Liver (tissue), 9 donors: Measurements from ENCODE around the gene RAD1. TPM values are rescaled to one million over a fixed set of nuclear protein-coding genes. Genes with fewer than 3 reads are reported as not detected.

Source experiments
- DNase-seq: peaks from one replicate; pipeline ENCODE4 v3.0.0-alpha.2; 2017; ENCODE audit warnings: low spot score
- H3K27ac ChIP-seq, 2 donors: one replicate each; pipeline ENCODE4 v1.7.0; 2013; ENCODE audit warnings: inconsistent platforms in 2 of 2, low read length in 2 of 2, control low read depth in 1 of 2, low read depth in 1 of 2, mild to moderate bottlenecking in 1 of 2
- H3K27me3 ChIP-seq, 4 donors: one replicate each; pipeline versions ENCODE4 v1.6.1 to v1.7.0; 2013; ENCODE audit warnings: low read length in 3 of 4, inconsistent platforms in 1 of 4, mild to moderate bottlenecking in 1 of 4, moderate library complexity in 1 of 4; ENCODE audit not compliant: control insufficient read depth in 4 of 4, insufficient read depth in 4 of 4
- H3K36me3 ChIP-seq, 4 donors: one replicate each; pipeline versions ENCODE4 v1.6.1 to v1.7.0; 2013; ENCODE audit warnings: low read length in 3 of 4, mild to moderate bottlenecking in 3 of 4, low read depth in 1 of 4, moderate library complexity in 1 of 4; ENCODE audit not compliant: control insufficient read depth in 4 of 4, insufficient read depth in 3 of 4
- H3K4me1 ChIP-seq, 4 donors: one replicate each; pipeline versions ENCODE4 v1.6.1 to v1.7.0; 2013; ENCODE audit warnings: low read length in 3 of 4, mild to moderate bottlenecking in 3 of 4, moderate library complexity in 1 of 4; ENCODE audit not compliant: control insufficient read depth in 4 of 4, insufficient read depth in 4 of 4
- H3K4me3 ChIP-seq, 3 donors: one replicate each; pipeline versions ENCODE4 v1.6.1 to v1.7.0; 2013; ENCODE audit warnings: low read length in 3 of 3, control low read depth in 1 of 3, low read depth in 1 of 3, mild to moderate bottlenecking in 1 of 3
- H3K9ac ChIP-seq, 2 donors: one replicate each; pipeline ENCODE4 v1.7.0; 2013; ENCODE audit warnings: low read length in 2 of 2, mild to moderate bottlenecking in 2 of 2, moderate library complexity in 2 of 2, control low read depth in 1 of 2, low read depth in 1 of 2
- H3K9me3 ChIP-seq, 4 donors: one replicate each; pipeline versions ENCODE4 v1.6.1 to v1.7.0; 2013; ENCODE audit warnings: low read length in 3 of 4; ENCODE audit not compliant: control insufficient read depth in 4 of 4
- ATF3 ChIP-seq: IDR thresholded peaks from 2 replicates; pipeline ENCODE4 v1.6.1; 2016; ENCODE audit warnings: antibody characterized with exemption
- EGR1 ChIP-seq, 2 donors: IDR thresholded peaks; 2 replicates each; pipeline ENCODE4 v1.6.1; 2016 to 2018; ENCODE audit warnings: antibody characterized with exemption in 2 of 2, low read depth in 2 of 2
- FOXA1 ChIP-seq: IDR thresholded peaks from 2 replicates; pipeline ENCODE4 v1.6.1; 2016; ENCODE audit warnings: antibody characterized with exemption
- FOXA2 ChIP-seq: IDR thresholded peaks from 2 replicates; pipeline ENCODE4 v1.6.1; 2016; ENCODE audit warnings: antibody characterized with exemption
- GABPA ChIP-seq, 2 donors: IDR thresholded peaks in 1 of 2; conservative IDR thresholded peaks in 1 of 2; 2 replicates each; pipeline ENCODE4 v1.6.1; 2016; ENCODE audit warnings: antibody characterized with exemption in 2 of 2, mild to moderate bottlenecking in 1 of 2, moderate library complexity in 1 of 2
- HNF4A ChIP-seq, 2 donors: conservative IDR thresholded peaks; 2 replicates each; pipeline ENCODE4 v1.6.1; 2016; ENCODE audit warnings: antibody characterized with exemption in 2 of 2, mild to moderate bottlenecking in 2 of 2
- HNF4G ChIP-seq: IDR thresholded peaks from 2 replicates; pipeline ENCODE4 v1.6.1; 2016; ENCODE audit warnings: antibody characterized with exemption
- JUND ChIP-seq, 2 donors: IDR thresholded peaks; 2 replicates each; pipeline ENCODE4 v1.6.1; 2016; ENCODE audit warnings: antibody characterized with exemption in 2 of 2
- NR2F2 ChIP-seq: IDR thresholded peaks from 2 replicates; pipeline ENCODE4 v1.6.1; 2016; ENCODE audit warnings: antibody characterized with exemption
- RAD21 ChIP-seq, 2 donors: IDR thresholded peaks; 2 replicates each; pipeline ENCODE4 v1.6.1; 2016; ENCODE audit warnings: antibody characterized with exemption in 2 of 2, mild to moderate bottlenecking in 2 of 2
- REST ChIP-seq: IDR thresholded peaks from 2 replicates; pipeline ENCODE4 v1.6.1; 2016; ENCODE audit warnings: antibody characterized with exemption, mild to moderate bottlenecking
- RXRA ChIP-seq, 2 donors: IDR thresholded peaks; 2 replicates each; pipeline ENCODE4 v1.6.1; 2017 to 2018; ENCODE audit warnings: antibody characterized with exemption in 2 of 2, mild to moderate bottlenecking in 1 of 2
- SP1 ChIP-seq: IDR thresholded peaks from 2 replicates; pipeline ENCODE4 v1.6.1; 2018; ENCODE audit warnings: antibody characterized with exemption, mild to moderate bottlenecking
- TAF1 ChIP-seq: conservative IDR thresholded peaks from 2 replicates; pipeline ENCODE4 v1.6.1; 2016; ENCODE audit warnings: antibody characterized with exemption, mild to moderate bottlenecking
- YY1 ChIP-seq: IDR thresholded peaks from 2 replicates; pipeline ENCODE4 v1.6.1; 2016; ENCODE audit warnings: antibody characterized with exemption, mild to moderate bottlenecking
- WGBS: extraction: QIAGEN DNeasy Blood & Tissue Kit; methylation state at CpG from one replicate; pipeline ENCODE4 v1.1.7; 2013; 5-methylcytosine and 5-hydroxymethylcytosine counted together
- polyA plus RNA-seq, 2 donors: library from polyadenylated mRNA; stranded (reverse) in 1 of 2; unstranded in 1 of 2; fragments of 200-250 nt in 1 of 2; fragments of >200 nt in 1 of 2; fragmentation: Nextera tagmentation in 1 of 2; extraction: Ambion mirVana in 1 of 2; gene quantifications; one replicate each; pipeline versions ENCODE4 v1.2.1 to v1.2.3, GENCODE V29; 2013 to 2015
- total RNA-seq, 2 donors: library from RNA; depleted of rRNA; stranded (reverse); fragments of >200 nt; gene quantifications; one replicate each; pipeline ENCODE4 v1.2.3, GENCODE V29; 2014
- TF ChIP-seq, protein P1 (sequence below): fragments of 150-350 bp; IDR thresholded peaks from 2 replicates; pipeline ENCODE4 v1.5.1; 2017; ENCODE audit warnings: improper control_type of control experiment, low read depth, low read length; ENCODE audit not compliant: missing input control
- donor health status: healthy.
- donor health status: healthy.
- donor health status: healthy.
- donor health status: healthy.
- donor health status: healthy.

The RAD1 gene
- total and polyA plus RNA-seq, 4 donors: 7.2 to 17.5 (median 9.2) TPM

- no peaks in the 10 kb centered on the region for H3K9me3 ChIP-seq
- TF ChIP-seq YY1 (no peak), HNF4A (conservative IDR thresholded peaks at IDR 0.05) (no peak), JUND (IDR thresholded peaks at IDR 0.05) (no peak), HNF4G (no peak), RAD21 (IDR thresholded peaks at IDR 0.05) (no peak), ATF3 (no peak), EGR1 (IDR thresholded peaks at IDR 0.05; ENCODE audit: low read depth in 2 of 2) (no peak), GABPA (IDR thresholded peaks at IDR 0.05 in 1 of 2, conservative IDR thresholded peaks at IDR 0.05 in 1 of 2) (no peak), NR2F2 (no peak), REST (no peak), SP1 (no peak), TAF1 (no peak)
- DNase-seq: no peak
- H3K4me1 ChIP-seq: peaks cover 0 to 23% (median 9%) of the 10 kb centered on the region in 4 donors
- H3K27ac ChIP-seq: no peak overlapping the region
- no peaks in the 10 kb centered on the region for H3K27me3 ChIP-seq
- no peak overlapping the region for H3K4me3 ChIP-seq
- peaks cover 5 to 24% (median 19%) of the 10 kb centered on the region in 4 donors for H3K36me3 ChIP-seq
- H3K9ac ChIP-seq: no peak overlapping the region
- 91% methylated on average over 5 of the region's 5 CpGs for WGBS
These were observed 13.0 kb upstream of the RAD1 start for GRCh38 chr5:34928267-34928666.

DNA sequence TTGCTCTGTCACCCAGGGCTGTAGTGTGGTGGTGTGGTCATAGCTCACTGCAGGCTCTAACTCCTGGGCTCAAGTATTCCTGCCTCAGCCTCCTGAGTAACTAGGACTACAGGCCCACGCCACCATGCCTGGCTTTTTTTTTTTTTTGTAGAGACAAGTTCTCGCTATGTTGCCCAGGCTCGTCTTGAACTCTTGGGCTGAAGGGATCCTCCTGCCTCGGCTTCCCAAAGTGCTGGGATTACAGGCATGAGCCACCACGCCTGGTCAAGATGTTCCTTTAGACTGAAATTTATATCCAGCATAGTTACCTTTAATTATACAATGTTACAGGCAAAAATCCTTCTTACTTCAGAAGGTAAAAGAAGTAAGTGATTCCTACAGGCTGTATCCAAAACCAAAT lies 12.5 kb upstream of the RAD1 start:
- H3K27ac ChIP-seq: no peak overlapping the region
- no peak for TF ChIP-seq ATF3
- TF ChIP-seq GABPA (IDR thresholded peaks at IDR 0.05 in 1 of 2, conservative IDR thresholded peaks at IDR 0.05 in 1 of 2): no peak
- TF ChIP-seq RAD21 (IDR thresholded peaks at IDR 0.05): no peak
- no peak for TF ChIP-seq HNF4G
- no peak for TF ChIP-seq SP1
- TF ChIP-seq RXRA (IDR thresholded peaks at IDR 0.05): no peak
- no peak for TF ChIP-seq FOXA2
- TF ChIP-seq JUND (IDR thresholded peaks at IDR 0.05): no peak
- TF ChIP-seq YY1: no peak
- peaks cover 0 to 23% (median 9%) of the 10 kb centered on the region in 4 donors for H3K4me1 ChIP-seq
- no peak overlapping the region for H3K4me3 ChIP-seq
- no peak overlapping the region for H3K9ac ChIP-seq
- no peak for DNase-seq
- H3K36me3 ChIP-seq: peaks cover 5 to 29% (median 23%) of the 10 kb centered on the region in 4 donors
- WGBS: 98% methylated on average over 5 of the region's 5 CpGs
- no peaks in the 10 kb centered on the region for H3K9me3 ChIP-seq
- H3K27me3 ChIP-seq: no peaks in the 10 kb centered on the region

DNA sequence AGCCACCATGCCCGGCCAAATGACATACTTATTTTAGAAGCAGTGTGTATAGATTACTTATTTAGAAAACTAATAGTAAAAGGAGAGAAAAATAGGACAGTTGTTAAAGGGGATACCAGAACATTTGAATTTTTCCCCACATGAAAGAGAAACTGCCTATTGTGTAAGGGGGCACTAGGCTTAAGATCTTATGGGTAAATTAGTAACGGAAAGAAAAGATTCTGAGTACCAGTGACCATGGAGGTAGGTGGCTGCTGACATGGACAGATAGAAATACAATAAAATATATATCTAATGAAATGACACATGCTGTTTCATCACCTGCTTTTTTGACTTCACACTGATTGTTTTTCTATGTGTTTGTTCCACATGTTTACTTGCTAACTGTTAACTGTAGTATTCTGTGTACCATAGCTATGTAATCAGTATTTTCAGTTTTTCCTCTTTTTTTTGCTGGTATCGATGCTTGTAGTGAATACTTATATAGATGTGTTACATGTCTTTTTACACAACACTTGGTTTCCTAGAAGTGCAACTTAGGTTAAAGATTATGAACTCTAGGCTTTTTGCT lies 11.1 kb upstream of the RAD1 start:
- Histone ChIP-seq H3K9ac (no peak overlapping the region), H3K27me3 (no peaks in the 10 kb centered on the region), H3K36me3 (peaks cover 8 to 40% (median 29%) of the 10 kb centered on the region in 4 donors), H3K4me3 (no peak overlapping the region), H3K4me1 (peaks cover 0 to 18% (median 9%) of the 10 kb centered on the region in 4 donors), H3K9me3 (no peaks in the 10 kb centered on the region), H3K27ac (no peak overlapping the region)
- DNase-seq: no peak
- WGBS: 92% methylated on average over 3 of the region's 3 CpGs
- TF ChIP-seq JUND (IDR thresholded peaks at IDR 0.05): no peak
- no peak for TF ChIP-seq NR2F2
- TF ChIP-seq TAF1: no peak
- no peak for TF ChIP-seq YY1
- TF ChIP-seq REST: no peak
- TF ChIP-seq FOXA1: no peak
- TF ChIP-seq RXRA (IDR thresholded peaks at IDR 0.05): no peak
- TF ChIP-seq, protein P1, sequence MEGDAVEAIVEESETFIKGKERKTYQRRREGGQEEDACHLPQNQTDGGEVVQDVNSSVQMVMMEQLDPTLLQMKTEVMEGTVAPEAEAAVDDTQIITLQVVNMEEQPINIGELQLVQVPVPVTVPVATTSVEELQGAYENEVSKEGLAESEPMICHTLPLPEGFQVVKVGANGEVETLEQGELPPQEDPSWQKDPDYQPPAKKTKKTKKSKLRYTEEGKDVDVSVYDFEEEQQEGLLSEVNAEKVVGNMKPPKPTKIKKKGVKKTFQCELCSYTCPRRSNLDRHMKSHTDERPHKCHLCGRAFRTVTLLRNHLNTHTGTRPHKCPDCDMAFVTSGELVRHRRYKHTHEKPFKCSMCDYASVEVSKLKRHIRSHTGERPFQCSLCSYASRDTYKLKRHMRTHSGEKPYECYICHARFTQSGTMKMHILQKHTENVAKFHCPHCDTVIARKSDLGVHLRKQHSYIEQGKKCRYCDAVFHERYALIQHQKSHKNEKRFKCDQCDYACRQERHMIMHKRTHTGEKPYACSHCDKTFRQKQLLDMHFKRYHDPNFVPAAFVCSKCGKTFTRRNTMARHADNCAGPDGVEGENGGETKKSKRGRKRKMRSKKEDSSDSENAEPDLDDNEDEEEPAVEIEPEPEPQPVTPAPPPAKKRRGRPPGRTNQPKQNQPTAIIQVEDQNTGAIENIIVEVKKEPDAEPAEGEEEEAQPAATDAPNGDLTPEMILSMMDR: no peak
- no peak for TF ChIP-seq FOXA2
- no peak for TF ChIP-seq ATF3
- TF ChIP-seq HNF4A (conservative IDR thresholded peaks at IDR 0.05): no peak
